Adrenal gland (tissue), 12 donors: ENCODE measurements around the gene UFC1. TPM values are rescaled to one million over a fixed set of nuclear protein-coding genes. Genes with fewer than 3 reads are reported as not detected.
A peak's percentile ranks its signal among the peaks of the same experiment; 100 is the strongest.

Experiments used
- DNase-seq, 7 donors: peaks; one replicate each; pipeline ENCODE4 v3.0.0-alpha.2; 2019 to 2020
- H3K27ac ChIP-seq, 5 donors: fragments of 200-600 bp; sonication (generic) in 4 of 5; 1 replicate in 3 of 5; 2 replicates in 2 of 5; pipeline versions ENCODE4 v1.5.1 to v1.8.0; 2016 to 2020; ENCODE audit warnings: mild to moderate bottlenecking in 1 of 5
- H3K27me3 ChIP-seq: fragments of 200-600 bp; 2 replicates; pipeline ENCODE4 v1.8.0; 2021
- H3K36me3 ChIP-seq, 2 donors: fragments of 200-600 bp; replicated peaks in 1 of 2; 1 replicate in 1 of 2; 2 replicates in 1 of 2; pipeline versions ENCODE4 v1.5.1 to v1.8.0; 2018 to 2022
- H3K4me1 ChIP-seq, 2 donors: fragments of 200-600 bp; replicated peaks in 1 of 2; 1 replicate in 1 of 2; 2 replicates in 1 of 2; pipeline versions ENCODE4 v1.5.1 to v1.8.0; 2018 to 2021
- H3K4me3 ChIP-seq, 4 donors: fragments of 200-600 bp; sonication (generic) in 3 of 4; one replicate each; pipeline ENCODE4 v1.5.1; 2016 to 2018
- H3K9me3 ChIP-seq, 3 donors: fragments of 200-600 bp; sonication (generic) in 1 of 3; replicated peaks in 1 of 3; 1 replicate in 2 of 3; 2 replicates in 1 of 3; pipeline versions ENCODE4 v1.5.1 to v1.8.0; 2016 to 2021
- CTCF ChIP-seq, 6 experiments: fragments of 450-650 bp in 4 of 6; fragments of 200-600 bp in 2 of 6; sonication (generic) in 1 of 6; IDR thresholded peaks; 1 replicate in 5 of 6; 2 replicates in 1 of 6; pipeline versions ENCODE4 v1.5.1 to v1.8.0; 2016 to 2021; ENCODE audit warnings: antibody characterized with exemption in 6 of 6, mild to moderate bottlenecking in 2 of 6, moderate library complexity in 1 of 6
- POLR2A ChIP-seq, 2 donors: fragments of 450-650 bp; IDR thresholded peaks; one replicate each; pipeline ENCODE4 v1.6.1; 2017; ENCODE audit warnings: antibody characterized with exemption in 2 of 2, mild to moderate bottlenecking in 2 of 2, moderate library complexity in 1 of 2
- WGBS, 4 donors: extraction: QIAGEN DNeasy Blood & Tissue Kit in 2 of 4; methylation state at CpG; one replicate each; pipeline versions ENCODE4 v1.1.5 to v1.1.7; 2013 to 2017; 5-methylcytosine and 5-hydroxymethylcytosine counted together
- intact Hi-C, 2 donors: fragments of 100-400 bp; cut with DNase I; formaldehyde crosslinking; loops; one replicate each; pipeline versions ENCODE4 v1.14.1 to v1.15.0; 2022 to 2023
- polyA plus RNA-seq, 3 donors: library from polyadenylated mRNA; stranded (reverse); fragments of 200-250 nt in 2 of 3; fragments of 350-450 nt in 1 of 3; fragmentation: Illumina TruSeq in 1 of 3; extraction: RNeasy Lipid Tissue Mini Kit (QIAGEN cat#74804) in 1 of 3; gene quantifications; one replicate each; pipeline ENCODE4 v1.2.3, GENCODE V29; 2013 to 2014
- total RNA-seq, 9 donors: library from RNA; depleted of rRNA in 4 of 9; stranded (reverse); fragments of >200 nt in 4 of 9; fragments of 120-200 nt in 1 of 9; fragmentation: NEBNext Ultra II Directional in 1 of 9; extraction: Animal tissue kit (Norgen Biotek cat#: 25700) in 1 of 9; gene quantifications; one replicate each; pipeline versions ENCODE4 v1.1.0 to v1.2.4, GENCODE V29; 2013 to 2023
- donor health status: healthy with polysubstance abuse.
- donor health status: Bipolar disorder and iron deficiency.
- donor health status: DM: yes; HTN: yes; CAD: no.
- donor health status: DM: no; HTN: no; CAD: no.
- donor health status: DM: no; HTN: no; CAD: no.
- donor health status: DM: yes; HTN: yes; CAD: no.

Gene UFC1
- total and polyA plus RNA-seq, 12 donors: 59.0 to 166 (median 110) TPM

- WGBS, 4 donors: 45 to 53% (median 51%) methylated on average over 10 to 15 of the region's 15 CpGs
- H3K9me3 ChIP-seq: no peaks in the 10 kb centered on the region
- no peaks in the 10 kb centered on the region for H3K27me3 ChIP-seq
- H3K36me3 ChIP-seq: no peaks in the 10 kb centered on the region
- intact Hi-C loops: loop anchor here (10.0 kb wide), 2 partner anchors 182 to 192 kb away; no protein-coding TSS in a partner anchor
- peaks cover 0 to 36% of the 10 kb centered on the region in 2 donors for H3K4me1 ChIP-seq
- no peak for TF ChIP-seq POLR2A (IDR thresholded peaks at IDR 0.05)
- peak; percentile 73 to 90 (median 87) for TF ChIP-seq CTCF (IDR thresholded peaks at IDR 0.05)
- peak; percentile 67 to 88 (median 78) for DNase-seq
- H3K27ac ChIP-seq: peak overlapping the region in 2 of 5 donors; percentile 5 to 50
- no peak overlapping the region for H3K4me3 ChIP-seq
Measured at GRCh38 chr1:161192476-161193465, 39.0 kb downstream of the UFC1 start.

DNA sequence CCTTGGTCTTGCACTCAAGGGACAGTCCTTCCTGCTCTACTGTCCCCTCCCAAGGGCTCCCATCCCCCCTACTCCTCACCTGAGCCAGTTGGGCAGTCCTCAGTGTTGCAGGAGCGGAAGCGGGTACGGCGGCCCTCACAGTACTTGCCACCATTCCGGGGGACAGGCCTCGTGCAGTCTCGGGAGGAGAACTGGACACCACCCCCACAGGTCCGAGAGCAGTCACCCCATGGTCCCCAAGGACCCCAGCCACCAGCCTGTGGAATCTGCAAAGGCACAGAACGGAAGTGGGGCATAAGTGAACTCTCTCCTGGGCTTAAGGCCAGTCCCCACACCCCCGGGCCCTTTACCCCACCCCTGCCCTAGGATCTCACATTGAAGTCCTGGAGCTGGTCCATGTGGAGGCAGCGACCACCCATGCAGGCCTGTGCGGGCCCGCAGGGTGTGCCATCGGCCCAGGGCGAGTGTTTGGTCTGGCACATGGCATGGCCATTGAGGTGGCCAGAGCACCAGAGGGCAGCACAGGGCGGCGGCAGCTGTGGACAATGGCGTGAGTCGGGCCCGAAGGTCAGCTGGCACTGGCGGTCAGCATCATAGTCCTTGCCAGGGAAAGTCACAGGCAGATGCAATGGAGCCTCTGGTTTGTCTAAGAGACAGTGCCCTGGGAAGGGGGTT, 39.9 kb downstream of the UFC1 start:
- peak; percentile 65 to 91 (median 86) for DNase-seq
- Histone ChIP-seq H3K27ac (peak overlapping the region in 2 of 5 donors; percentile 32 to 50), H3K4me3 (no peak overlapping the region), H3K4me1 (peaks cover 7 to 45% of the 10 kb centered on the region in 2 donors), H3K9me3 (no peaks in the 10 kb centered on the region), H3K36me3 (no peaks in the 10 kb centered on the region), H3K27me3 (no peaks in the 10 kb centered on the region)
- TF ChIP-seq CTCF (IDR thresholded peaks at IDR 0.05) (peak in 5 of 6 experiments; percentile 34 to 52 (median 48)), POLR2A (IDR thresholded peaks at IDR 0.05) (peak in 1 of 2 donors; percentile 13)
- WGBS, 4 donors: 61 to 73% (median 68%) methylated on average over 13 to 21 of the region's 21 CpGs
- intact Hi-C loops: loop anchor here (10.0 kb wide), 2 partner anchors 181 to 191 kb away; no protein-coding TSS in a partner anchor

DNA sequence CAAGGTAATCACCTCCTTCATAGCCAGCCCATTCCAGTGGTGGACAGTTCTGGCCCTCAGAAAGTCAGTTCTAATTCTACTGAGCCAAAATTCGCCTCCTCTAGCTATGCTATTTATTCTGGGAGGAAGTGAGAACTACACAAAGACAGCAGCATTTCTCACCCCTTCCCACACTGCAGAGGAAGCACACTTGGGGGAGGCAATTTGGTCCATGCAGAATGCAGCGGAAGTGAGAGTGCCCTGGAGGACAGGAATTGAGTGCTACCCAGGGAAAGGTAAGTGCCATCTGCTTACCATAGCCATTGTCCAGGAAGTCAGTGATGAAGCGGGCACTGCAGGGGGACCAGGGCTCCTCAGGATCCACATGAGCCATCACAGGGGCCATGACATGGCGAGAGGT, 41.4 kb downstream of the UFC1 start:
- TF ChIP-seq CTCF (IDR thresholded peaks at IDR 0.05) (no peak), POLR2A (IDR thresholded peaks at IDR 0.05) (no peak)
- no peaks in the 10 kb centered on the region for H3K36me3 ChIP-seq
- no peaks in the 10 kb centered on the region for H3K9me3 ChIP-seq
- no peak for DNase-seq
- peak overlapping the region in 2 of 5 donors; percentile 7 to 32 for H3K27ac ChIP-seq
- no peaks in the 10 kb centered on the region for H3K27me3 ChIP-seq
- intact Hi-C loops: loop anchor here (10.0 kb wide), 2 partner anchors 180 to 190 kb away; no protein-coding TSS in a partner anchor
- 66 to 78% (median 69%) methylated on average over 4 of the region's 4 CpGs for WGBS, 4 donors
- H3K4me3 ChIP-seq: no peak overlapping the region
- H3K4me1 ChIP-seq: peaks cover 8 to 55% of the 10 kb centered on the region in 2 donors

DNA sequence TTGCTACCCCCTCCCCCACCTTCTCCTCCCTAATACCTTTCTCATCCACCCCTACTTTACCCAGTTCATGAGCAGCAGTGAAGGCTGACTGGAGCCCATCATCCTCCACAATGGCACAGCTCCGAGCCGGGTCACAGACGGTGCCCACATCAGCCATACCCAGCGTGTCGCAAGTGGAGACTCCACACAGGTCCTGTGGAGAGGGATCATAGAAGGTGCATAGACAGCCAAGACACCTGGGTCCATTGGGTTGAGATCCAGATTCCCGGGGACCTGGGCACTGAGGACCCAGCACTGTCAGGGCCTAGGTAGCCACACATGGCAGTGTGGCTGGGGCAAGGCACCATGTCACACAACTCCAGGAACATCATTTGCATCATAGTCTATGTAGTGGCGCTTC, 42.3 kb downstream of the UFC1 start:
- WGBS, 4 donors: 92 to 100% (median 96%) methylated on average over 5 to 7 of the region's 7 CpGs
- H3K27ac ChIP-seq: peak overlapping the region in 2 of 5 donors; percentile 93 to 99
- H3K4me3 ChIP-seq: no peak overlapping the region
- no peaks in the 10 kb centered on the region for H3K9me3 ChIP-seq
- intact Hi-C loops: loop anchor here (10.0 kb wide), 2 partner anchors 179 to 189 kb away; no protein-coding TSS in a partner anchor
- DNase-seq: no peak
- H3K27me3 ChIP-seq: no peaks in the 10 kb centered on the region
- TF ChIP-seq POLR2A (IDR thresholded peaks at IDR 0.05) (no peak), CTCF (IDR thresholded peaks at IDR 0.05) (no peak)
- H3K4me1 ChIP-seq: peaks cover 16 to 64% of the 10 kb centered on the region in 2 donors
- H3K36me3 ChIP-seq: no peaks in the 10 kb centered on the region
